ENCODE results near the gene CFAP74. TPM values are rescaled to one million over a fixed set of nuclear protein-coding genes. Genes with fewer than 3 reads are reported as not detected.
A peak's percentile ranks its signal among the peaks of the same experiment; 100 is the strongest.

The CFAP74 gene
- polyA plus RNA-seq, 1 donor (not counting 4 experiments of a cell fraction or from before 2014, with no cell fraction given), result not detected

- no peaks in the 10 kb centered on the region for H3K36me3 ChIP-seq (ENCODE audit: control insufficient read depth in 2 of 2, extremely low read depth in 1 of 2, insufficient read depth in 2 of 2, low read length in 2 of 2)
- H3K27me3 ChIP-seq (ENCODE audit: control insufficient read depth, extremely low read depth, insufficient read depth, low read length), result peaks cover 5% of the 10 kb centered on the region
- H3K9me3 ChIP-seq (ENCODE audit: control insufficient read depth, low read depth, low read length), result peaks cover 6% of the 10 kb centered on the region
- no peak overlapping the region for H2AFZ ChIP-seq (ENCODE audit: control insufficient read depth, low read length)
- H3K79me2 ChIP-seq (ENCODE audit: control insufficient read depth, insufficient read depth, low read length), result no peaks in the 10 kb centered on the region
- H3K9me1 ChIP-seq (ENCODE audit: control insufficient read depth, extremely low read depth, insufficient read depth, low read length), result no peaks in the 10 kb centered on the region
- no peak overlapping the region for H3K4me3 ChIP-seq (ENCODE audit: control insufficient read depth in 2 of 3, extremely low read depth in 1 of 3, insufficient read depth in 2 of 3, low read depth in 1 of 3, low read length in 3 of 3)
- TF ChIP-seq EZH2 (IDR thresholded peaks at IDR 0.05; ENCODE audit: low read length), result no peak
- TF ChIP-seq, protein P1, sequence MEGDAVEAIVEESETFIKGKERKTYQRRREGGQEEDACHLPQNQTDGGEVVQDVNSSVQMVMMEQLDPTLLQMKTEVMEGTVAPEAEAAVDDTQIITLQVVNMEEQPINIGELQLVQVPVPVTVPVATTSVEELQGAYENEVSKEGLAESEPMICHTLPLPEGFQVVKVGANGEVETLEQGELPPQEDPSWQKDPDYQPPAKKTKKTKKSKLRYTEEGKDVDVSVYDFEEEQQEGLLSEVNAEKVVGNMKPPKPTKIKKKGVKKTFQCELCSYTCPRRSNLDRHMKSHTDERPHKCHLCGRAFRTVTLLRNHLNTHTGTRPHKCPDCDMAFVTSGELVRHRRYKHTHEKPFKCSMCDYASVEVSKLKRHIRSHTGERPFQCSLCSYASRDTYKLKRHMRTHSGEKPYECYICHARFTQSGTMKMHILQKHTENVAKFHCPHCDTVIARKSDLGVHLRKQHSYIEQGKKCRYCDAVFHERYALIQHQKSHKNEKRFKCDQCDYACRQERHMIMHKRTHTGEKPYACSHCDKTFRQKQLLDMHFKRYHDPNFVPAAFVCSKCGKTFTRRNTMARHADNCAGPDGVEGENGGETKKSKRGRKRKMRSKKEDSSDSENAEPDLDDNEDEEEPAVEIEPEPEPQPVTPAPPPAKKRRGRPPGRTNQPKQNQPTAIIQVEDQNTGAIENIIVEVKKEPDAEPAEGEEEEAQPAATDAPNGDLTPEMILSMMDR (optimal IDR thresholded peaks at IDR 0.05 in 1 of 3, IDR thresholded peaks at IDR 0.05 in 1 of 3, conservative IDR thresholded peaks at IDR 0.05 in 1 of 3; ENCODE audit: extremely low read depth in 1 of 3, insufficient read depth in 2 of 3, low read length in 3 of 3), result no peak
- dilution Hi-C loops (cut with MboI; ENCODE audit: extremely low pct_ligation_motif_present, low sequenced_read_pairs), result no loop called here
- H3K4me1 ChIP-seq (ENCODE audit: control insufficient read depth, extremely low read depth, insufficient read depth, low read length), result peaks cover 18% of the 10 kb centered on the region
- no peak for FAIRE-seq
- no peak overlapping the region for H3K27ac ChIP-seq (ENCODE audit: control insufficient read depth, insufficient read depth, low read length)
- peak; percentile 67 for DNase-seq (ENCODE audit: low read depth, low spot score)
- H3K9ac ChIP-seq (ENCODE audit: control insufficient read depth, extremely low read depth, insufficient read depth, low read length), result no peak overlapping the region
- H3K4me2 ChIP-seq (ENCODE audit: control insufficient read depth, extremely low read depth, insufficient read depth, low read depth, low read length), result peak overlapping the region; percentile 45
- H4K20me1 ChIP-seq (ENCODE audit: control insufficient read depth, extremely low read depth, insufficient read depth, low read length), result no peaks in the 10 kb centered on the region
Observed at GRCh38 chr1:1968767-1969504, 34.6 kb downstream of the CFAP74 start.

- DNase-seq (ENCODE audit: low read depth, low spot score) (no peak), FAIRE-seq (no peak)
- no peak overlapping the region for H3K4me2 ChIP-seq (ENCODE audit: control insufficient read depth, extremely low read depth, insufficient read depth, low read depth, low read length)
- no peaks in the 10 kb centered on the region for H3K79me2 ChIP-seq (ENCODE audit: control insufficient read depth, insufficient read depth, low read length)
- peaks cover 5% of the 10 kb centered on the region for H3K27me3 ChIP-seq (ENCODE audit: control insufficient read depth, extremely low read depth, insufficient read depth, low read length)
- dilution Hi-C loops (cut with MboI; ENCODE audit: extremely low pct_ligation_motif_present, low sequenced_read_pairs), result no loop called here
- no peak overlapping the region for H3K9ac ChIP-seq (ENCODE audit: control insufficient read depth, extremely low read depth, insufficient read depth, low read length)
- no peak overlapping the region for H2AFZ ChIP-seq (ENCODE audit: control insufficient read depth, low read length)
- H3K9me1 ChIP-seq (ENCODE audit: control insufficient read depth, extremely low read depth, insufficient read depth, low read length), result no peaks in the 10 kb centered on the region
- H3K4me1 ChIP-seq (ENCODE audit: control insufficient read depth, extremely low read depth, insufficient read depth, low read length), result peaks cover 18% of the 10 kb centered on the region
- no peak overlapping the region for H3K27ac ChIP-seq (ENCODE audit: control insufficient read depth, insufficient read depth, low read length)
- no peaks in the 10 kb centered on the region for H3K36me3 ChIP-seq (ENCODE audit: control insufficient read depth in 2 of 2, extremely low read depth in 1 of 2, insufficient read depth in 2 of 2, low read length in 2 of 2)
- TF ChIP-seq EZH2 (IDR thresholded peaks at IDR 0.05; ENCODE audit: low read length), result no peak
- TF ChIP-seq, protein P1 (optimal IDR thresholded peaks at IDR 0.05 in 1 of 3, IDR thresholded peaks at IDR 0.05 in 1 of 3, conservative IDR thresholded peaks at IDR 0.05 in 1 of 3; ENCODE audit: extremely low read depth in 1 of 3, insufficient read depth in 2 of 3, low read length in 3 of 3), result no peak
- no peaks in the 10 kb centered on the region for H4K20me1 ChIP-seq (ENCODE audit: control insufficient read depth, extremely low read depth, insufficient read depth, low read length)
- no peak overlapping the region for H3K4me3 ChIP-seq (ENCODE audit: control insufficient read depth in 2 of 3, extremely low read depth in 1 of 3, insufficient read depth in 2 of 3, low read depth in 1 of 3, low read length in 3 of 3)
- H3K9me3 ChIP-seq (ENCODE audit: control insufficient read depth, low read depth, low read length), result peaks cover 6% of the 10 kb centered on the region
Observed at GRCh38 chr1:1967879-1968278, 35.7 kb downstream of the CFAP74 start.
